PC-3 (cell line): ENCODE results near the gene CASP6. TPM values are rescaled to one million over a fixed set of nuclear protein-coding genes. Genes with fewer than 3 reads are reported as not detected.

Experiments used
- ATAC-seq: fragments of 200-7000 bp; cut with Tn5 transposase; 2 replicates; pipeline ENCODE4 v1.9.1; 2020; ENCODE audit warnings: mild to moderate bottlenecking, moderate library complexity
- BruUV-seq: library from RNA; stranded (reverse); fragments of 400-500 nt; replicated peaks from 2 replicates; lab custom pipeline; 2021; lab: Mats Ljungman, UMichigan
- CTCF ChIA-PET: fragments of 300-600 bp; sonication (Branson Sonifier 250); formaldehyde crosslinking; loops from one replicate; lab custom pipeline; 2022; ENCODE audit warnings: antibody characterized with exemption; lab: Charles Lee
- POLR2A ChIA-PET: fragments of 300-600 bp; sonication (Branson Sonifier 250); formaldehyde crosslinking; loops from one replicate; lab custom pipeline; 2022; ENCODE audit warnings: antibody characterized with exemption; ENCODE audit not compliant: unreplicated experiment; lab: Charles Lee
- DNase-seq: peaks from one replicate; pipeline ENCODE4 v3.0.0-alpha.2; 2015
- H2AFZ ChIP-seq: fragments of 300-600 bp; sonication (generic); 2 replicates; pipeline ENCODE4 v1.6.0; 2016; ENCODE audit warnings: antibody characterized with exemption, low read length
- H3F3A ChIP-seq: fragments of 300-600 bp; sonication (generic); one replicate; pipeline ENCODE4 v1.6.0; 2017; ENCODE audit warnings: antibody characterized with exemption, low read length, control low read depth, mild to moderate bottlenecking; ENCODE audit not compliant: unreplicated experiment
- H3K27ac ChIP-seq: fragments of 300-600 bp; sonication (generic); 2 replicates; pipeline ENCODE4 v1.5.1; 2016; ENCODE audit warnings: mild to moderate bottlenecking, low read length
- H3K27me3 ChIP-seq: fragments of 300-600 bp; sonication (generic); 2 replicates; pipeline ENCODE4 v1.6.1; 2016; ENCODE audit warnings: low read length, mixed read lengths
- H3K36me3 ChIP-seq: fragments of 300-600 bp; sonication (generic); 2 replicates; pipeline ENCODE4 v1.6.1; 2016; ENCODE audit warnings: low read depth, mixed run types, low read length, mixed read lengths
- H3K4me1 ChIP-seq: fragments of 300-600 bp; sonication (generic); 2 replicates; pipeline ENCODE4 v1.5.1; 2016; ENCODE audit warnings: low read length; ENCODE audit not compliant: insufficient read depth
- H3K4me2 ChIP-seq: fragments of 300-600 bp; sonication (generic); 2 replicates; pipeline ENCODE4 v1.6.0; 2016; ENCODE audit warnings: low read length
- H3K4me3 ChIP-seq: fragments of 300-600 bp; sonication (generic); 2 replicates; pipeline ENCODE4 v1.5.1; 2016; ENCODE audit warnings: mild to moderate bottlenecking, low read length, mixed read lengths
- H3K79me2 ChIP-seq: fragments of 300-600 bp; sonication (generic); 2 replicates; pipeline ENCODE4 v1.6.1; 2017; ENCODE audit warnings: low read length, mixed read lengths
- H3K9ac ChIP-seq: fragments of 300-600 bp; sonication (generic); 2 replicates; pipeline ENCODE4 v1.6.0; 2016; ENCODE audit warnings: mild to moderate bottlenecking, low read length
- H3K9me2 ChIP-seq: fragments of 300-600 bp; sonication (generic); replicated peaks from 2 replicates; pipeline ENCODE4 v1.6.1; 2016; ENCODE audit warnings: mixed run types, low read length, mixed read lengths
- H3K9me3 ChIP-seq: fragments of 300-600 bp; sonication (generic); 2 replicates; pipeline ENCODE4 v1.6.1; 2016; ENCODE audit warnings: low read length, mixed read lengths
- H4K20me1 ChIP-seq: fragments of 300-600 bp; sonication (generic); 2 replicates; pipeline ENCODE4 v1.6.1; 2016; ENCODE audit warnings: low read length, mixed read lengths
- CTCF ChIP-seq: fragments of 300-600 bp; sonication (generic); conservative IDR thresholded peaks from 2 replicates; pipeline ENCODE4 v1.5.1; 2017; ENCODE audit warnings: antibody characterized with exemption, low read depth, mild to moderate bottlenecking, low read length
- EZH2 ChIP-seq: fragments of 300-600 bp; sonication (generic); IDR thresholded peaks from one replicate; pipeline ENCODE4 v1.6.1; 2017; ENCODE audit warnings: antibody characterized with exemption, mild to moderate bottlenecking, low read length; ENCODE audit not compliant: unreplicated experiment
- EZH2phosphoT487 ChIP-seq: fragments of 300-600 bp; sonication (generic); IDR thresholded peaks from 2 replicates; pipeline ENCODE4 v1.6.1; 2018; ENCODE audit warnings: mild to moderate bottlenecking, antibody characterized with exemption, low read length, borderline replicate concordance
- intact Hi-C: fragments of 100-400 bp; cut with micrococcal nuclease; formaldehyde crosslinking; loops from 2 replicates; pipeline ENCODE4 v1.9.0; 2023
- total RNA-seq: library from RNA; depleted of rRNA; stranded (reverse); fragments of >200 nt; gene quantifications from 2 replicates; pipeline ENCODE4 v1.2.3, GENCODE V29; 2014

CASP6 gene
- total RNA-seq, 1 experiment from 2014 or later, result 33.7 TPM

GRCh38 chr4:109649872-109650271 is 53.4 kb downstream of the CASP6 start:
- Histone ChIP-seq H4K20me1 (no peaks in the 10 kb centered on the region), H3K79me2 (no peaks in the 10 kb centered on the region), H3K9me3 (no peaks in the 10 kb centered on the region), H3K4me1 (no peaks in the 10 kb centered on the region), H3K4me3 (no peak overlapping the region), H2AFZ (no peak overlapping the region), H3K27ac (no peak overlapping the region), H3K36me3 (no peaks in the 10 kb centered on the region), H3K9me2 (no peaks in the 10 kb centered on the region), H3F3A (no peaks in the 10 kb centered on the region), H3K27me3 (no peaks in the 10 kb centered on the region), H3K4me2 (no peak overlapping the region), H3K9ac (no peak overlapping the region)
- POLR2A ChIA-PET, result no interaction called here
- DNase-seq (no peak), ATAC-seq (no peak)
- intact Hi-C loops, result no loop called here
- CTCF ChIA-PET, result no interaction called here
- no TSS peak for BruUV-seq
- TF ChIP-seq EZH2 (no peak), CTCF (no peak), EZH2phosphoT487 (no peak)

- no TSS peak for BruUV-seq
- ChIA-PET POLR2A (no interaction called here), CTCF (no interaction called here)
Measured at GRCh38 chr4:109648997-109649575, 54.2 kb downstream of the CASP6 start.

More at GRCh38 chr4:109648997-109649575, 54.2 kb downstream of the CASP6 start:
- Histone ChIP-seq H4K20me1 (no peaks in the 10 kb centered on the region), H3K4me3 (no peak overlapping the region), H3K9me3 (no peaks in the 10 kb centered on the region), H2AFZ (no peak overlapping the region), H3K79me2 (no peaks in the 10 kb centered on the region), H3K9ac (no peak overlapping the region), H3K9me2 (no peaks in the 10 kb centered on the region), H3K4me2 (no peak overlapping the region), H3K4me1 (no peaks in the 10 kb centered on the region), H3K36me3 (no peaks in the 10 kb centered on the region), H3K27me3 (no peaks in the 10 kb centered on the region), H3K27ac (no peak overlapping the region), H3F3A (no peaks in the 10 kb centered on the region)
- DNase-seq (no peak), ATAC-seq (no peak)
- TF ChIP-seq CTCF (no peak), EZH2 (no peak), EZH2phosphoT487 (no peak)
- intact Hi-C loops, result no loop called here
